ENCODE measurements around the gene F10.

The F10 gene

GRCh38 chr13:113129921-113130750 is 7.5 kb downstream of the F10 start:
- no peaks in the 10 kb centered on the region for H3K36me3 ChIP-seq (ENCODE audit: low read depth)
- peaks cover 1% of the 10 kb centered on the region for H3K9me3 ChIP-seq (ENCODE audit: severe bottlenecking)
- peak overlapping the region; percentile 11 for H3K4me3 ChIP-seq (ENCODE audit: severe bottlenecking)
- DNase-seq (ENCODE audit: low spot score) (no peak), ATAC-seq (ENCODE audit: low read depth) (0 out of 3 replicates have a peak, but pooled peaks have one; percentile 25)
- no peak overlapping the region for H3K27ac ChIP-seq (ENCODE audit: poor library complexity, severe bottlenecking)
- H3K27me3 ChIP-seq (ENCODE audit: insufficient read depth, poor library complexity, severe bottlenecking): peaks cover 15% of the 10 kb centered on the region
- H3K4me1 ChIP-seq (ENCODE audit: insufficient read depth, poor library complexity, severe bottlenecking): no peaks in the 10 kb centered on the region
- TF ChIP-seq CTCF (IDR thresholded peaks at IDR 0.05; ENCODE audit: poor library complexity, severe bottlenecking): no peak

- no peak for TF ChIP-seq CTCF (IDR thresholded peaks at IDR 0.05; ENCODE audit: poor library complexity, severe bottlenecking)
- Histone ChIP-seq H3K4me3 (ENCODE audit: severe bottlenecking) (no peak overlapping the region), H3K36me3 (ENCODE audit: low read depth) (no peaks in the 10 kb centered on the region), H3K9me3 (ENCODE audit: severe bottlenecking) (peaks cover 1% of the 10 kb centered on the region), H3K27ac (ENCODE audit: poor library complexity, severe bottlenecking) (no peak overlapping the region), H3K27me3 (ENCODE audit: insufficient read depth, poor library complexity, severe bottlenecking) (peaks cover 15% of the 10 kb centered on the region), H3K4me1 (ENCODE audit: insufficient read depth, poor library complexity, severe bottlenecking) (no peaks in the 10 kb centered on the region)
- DNase-seq (ENCODE audit: low spot score): no peak
- ATAC-seq (ENCODE audit: low read depth): no peak
Observed at GRCh38 chr13:113135281-113135760, 12.7 kb downstream of the F10 start.

- ATAC-seq (ENCODE audit: low read depth): no peak
Observed at GRCh38 chr13:113137691-113138298, 15.2 kb downstream of the F10 start.

GRCh38 chr13:113138792-113139551 is 16.4 kb downstream of the F10 start:
- Histone ChIP-seq H3K9me3 (ENCODE audit: severe bottlenecking) (no peaks in the 10 kb centered on the region), H3K27ac (ENCODE audit: poor library complexity, severe bottlenecking) (no peak overlapping the region), H3K27me3 (ENCODE audit: insufficient read depth, poor library complexity, severe bottlenecking) (no peaks in the 10 kb centered on the region), H3K4me3 (ENCODE audit: severe bottlenecking) (no peak overlapping the region), H3K4me1 (ENCODE audit: insufficient read depth, poor library complexity, severe bottlenecking) (no peaks in the 10 kb centered on the region), H3K36me3 (ENCODE audit: low read depth) (no peaks in the 10 kb centered on the region)
- ATAC-seq (ENCODE audit: low read depth): no peak
- no peak for TF ChIP-seq CTCF (IDR thresholded peaks at IDR 0.05; ENCODE audit: poor library complexity, severe bottlenecking)
- DNase-seq (ENCODE audit: low spot score): no peak

More at GRCh38 chr13:113137691-113138298, 15.2 kb downstream of the F10 start:
- Histone ChIP-seq H3K36me3 (ENCODE audit: low read depth) (no peaks in the 10 kb centered on the region), H3K4me1 (ENCODE audit: insufficient read depth, poor library complexity, severe bottlenecking) (no peaks in the 10 kb centered on the region), H3K4me3 (ENCODE audit: severe bottlenecking) (no peak overlapping the region), H3K27me3 (ENCODE audit: insufficient read depth, poor library complexity, severe bottlenecking) (peaks cover 4% of the 10 kb centered on the region), H3K27ac (ENCODE audit: poor library complexity, severe bottlenecking) (no peak overlapping the region), H3K9me3 (ENCODE audit: severe bottlenecking) (no peaks in the 10 kb centered on the region)
- DNase-seq (ENCODE audit: low spot score): no peak
- no peak for TF ChIP-seq CTCF (IDR thresholded peaks at IDR 0.05; ENCODE audit: poor library complexity, severe bottlenecking)
